Stimulated activated CD8-positive, alpha-beta memory T cell treated with anti-CD3 and anti-CD28 coated beads, Interleukin-12 subunit alpha, Interleukin-12 subunit beta, amount 100 ng/mL, for 24 hours (primary cell): ENCODE measurements around the gene TM7SF2.

Experiments used
- DNase-seq: peaks from one replicate; pipeline ENCODE4 v3.0.0-alpha.2; 2020; ENCODE audit errors: extremely low read depth

TM7SF2 gene

DNA sequence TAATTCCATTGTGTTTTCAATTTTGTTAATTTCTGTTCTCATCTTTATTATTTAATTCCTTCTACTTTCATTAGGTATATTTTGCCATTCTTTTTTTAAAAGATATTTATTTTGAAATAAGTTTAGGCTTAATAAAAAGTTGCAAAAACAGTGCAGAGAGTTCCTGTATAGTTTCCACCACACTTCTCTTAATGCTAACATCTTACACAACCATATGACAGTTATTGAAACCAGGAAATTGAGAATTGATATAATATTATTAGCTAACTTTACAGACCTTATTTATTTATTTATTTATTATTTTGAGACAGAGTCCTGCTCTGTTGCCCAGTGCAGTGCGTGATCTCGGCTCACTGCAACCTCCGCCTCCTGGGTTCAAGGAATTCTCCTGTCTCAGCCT lies 44.6 kb downstream of the TM7SF2 start:
- DNase-seq, result no peak

DNA sequence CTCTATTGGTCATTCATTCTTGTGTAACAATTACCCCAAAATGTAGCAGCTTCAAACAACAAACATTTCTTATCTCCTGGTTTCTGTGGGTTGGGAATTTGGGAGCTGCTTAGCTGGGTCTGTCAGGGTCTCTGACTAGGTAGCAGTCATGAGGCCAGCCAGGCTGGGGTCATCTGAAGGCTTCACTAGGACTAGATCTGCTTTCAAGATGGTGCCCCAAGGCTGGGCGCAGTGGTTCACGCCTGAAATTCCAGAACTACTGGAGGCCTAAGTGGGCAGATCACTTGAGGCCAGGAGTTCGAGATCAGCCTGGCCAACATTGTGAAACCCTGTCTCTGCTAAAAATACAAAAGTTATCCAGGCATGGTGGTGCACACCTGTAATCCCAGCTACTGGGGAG lies 45.3 kb downstream of the TM7SF2 start:
- no peak for DNase-seq

DNA sequence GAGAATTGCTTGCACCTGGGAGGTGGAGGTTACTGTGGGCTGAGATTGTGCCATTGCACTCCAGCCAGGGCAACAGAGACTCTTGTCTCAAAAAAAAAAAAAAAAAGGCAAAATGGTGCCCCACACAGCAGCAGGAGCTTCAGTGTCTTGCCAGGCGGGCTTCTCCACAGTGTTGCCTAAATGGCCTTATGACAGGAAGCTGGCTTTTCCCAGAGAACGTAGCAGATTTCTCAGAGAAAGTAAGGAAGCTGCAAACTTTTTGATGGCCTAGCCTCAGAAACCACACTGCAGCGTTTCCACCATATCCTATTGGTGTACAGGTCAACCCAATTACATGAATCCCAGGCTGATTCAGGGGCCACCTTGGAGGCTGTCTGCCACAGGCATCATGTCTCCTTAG lies 45.7 kb downstream of the TM7SF2 start:
- DNase-seq, result no peak

DNA sequence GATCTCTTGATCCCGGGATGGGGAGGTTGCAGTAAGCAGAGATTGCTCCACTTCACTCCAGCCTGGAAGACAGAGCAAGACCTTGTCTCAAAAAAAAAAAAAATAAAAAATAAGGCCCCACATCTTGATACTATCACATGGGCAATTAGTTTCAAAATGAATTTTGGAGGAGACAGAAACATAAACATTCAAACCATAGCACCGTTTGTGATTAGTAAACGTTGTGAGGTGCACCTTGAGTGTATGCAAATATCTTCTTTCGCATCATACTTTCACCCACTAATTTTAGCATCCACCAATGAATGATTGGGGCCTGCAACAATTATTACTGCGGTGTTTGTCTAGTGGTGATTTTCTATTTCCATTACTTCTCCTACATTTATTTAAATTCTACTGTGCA lies 47.3 kb downstream of the TM7SF2 start:
- no peak for DNase-seq

DNA sequence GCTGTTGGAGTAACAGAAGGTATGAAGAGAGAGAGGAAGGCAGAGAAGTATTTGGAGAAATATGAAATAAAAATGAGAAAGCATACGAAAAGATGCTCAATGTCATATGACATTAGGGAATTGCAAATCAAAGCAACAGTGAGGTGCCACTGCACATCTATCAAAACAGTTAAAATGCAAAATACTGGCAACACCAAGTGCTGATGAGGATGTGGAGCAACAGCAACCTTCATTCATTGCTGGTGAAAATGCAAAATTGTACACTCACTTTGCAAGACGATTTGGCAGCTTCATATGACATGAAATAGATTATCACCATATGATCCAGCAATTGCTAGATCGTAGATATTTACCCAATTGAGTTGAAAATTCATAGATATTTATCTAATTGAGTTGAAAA lies 49.0 kb downstream of the TM7SF2 start:
- no peak for DNase-seq

DNA sequence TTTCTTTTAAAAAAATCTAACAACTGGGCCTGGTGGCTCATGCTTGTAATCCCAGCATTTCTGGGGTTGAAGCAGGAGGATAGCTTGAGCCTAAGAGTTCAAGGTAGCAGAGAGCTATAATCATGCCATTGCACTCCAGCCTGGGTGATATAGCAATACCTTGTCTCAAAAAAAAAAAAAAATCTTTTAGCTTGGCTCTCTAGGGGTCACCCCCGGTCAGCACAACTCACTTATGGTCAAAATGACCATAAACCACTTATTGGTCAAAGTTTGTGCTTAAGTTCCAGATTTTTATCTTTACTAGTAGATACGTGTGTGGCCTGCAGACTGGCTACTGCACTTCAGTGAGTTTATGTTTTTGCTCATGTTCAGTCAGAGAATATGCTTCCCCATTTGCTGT lies 52.0 kb downstream of the TM7SF2 start:
- no peak for DNase-seq
